ENCODE results near the gene KCNG2.

The KCNG2 gene

DNA sequence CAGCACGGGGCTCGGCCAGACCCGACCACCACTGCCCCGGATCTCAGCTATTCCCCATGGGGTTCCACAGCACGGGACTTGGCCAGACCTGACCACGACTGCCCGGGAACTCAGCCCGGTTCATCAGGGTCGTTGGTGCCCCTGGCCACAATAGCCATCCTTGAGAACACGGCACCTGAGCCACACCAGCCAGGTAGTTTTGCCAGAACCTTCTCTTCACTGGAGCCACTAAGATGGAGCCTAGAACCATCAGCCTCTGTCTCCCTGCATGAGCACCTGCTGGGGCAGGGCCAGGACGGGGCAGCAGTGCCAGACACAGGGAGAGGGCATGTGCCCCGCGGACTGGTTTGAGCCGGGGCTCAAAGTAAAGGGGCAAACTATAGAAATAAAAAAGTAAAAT lies 11.4 kb upstream of the KCNG2 start:
- no peak for DNase-seq

DNA sequence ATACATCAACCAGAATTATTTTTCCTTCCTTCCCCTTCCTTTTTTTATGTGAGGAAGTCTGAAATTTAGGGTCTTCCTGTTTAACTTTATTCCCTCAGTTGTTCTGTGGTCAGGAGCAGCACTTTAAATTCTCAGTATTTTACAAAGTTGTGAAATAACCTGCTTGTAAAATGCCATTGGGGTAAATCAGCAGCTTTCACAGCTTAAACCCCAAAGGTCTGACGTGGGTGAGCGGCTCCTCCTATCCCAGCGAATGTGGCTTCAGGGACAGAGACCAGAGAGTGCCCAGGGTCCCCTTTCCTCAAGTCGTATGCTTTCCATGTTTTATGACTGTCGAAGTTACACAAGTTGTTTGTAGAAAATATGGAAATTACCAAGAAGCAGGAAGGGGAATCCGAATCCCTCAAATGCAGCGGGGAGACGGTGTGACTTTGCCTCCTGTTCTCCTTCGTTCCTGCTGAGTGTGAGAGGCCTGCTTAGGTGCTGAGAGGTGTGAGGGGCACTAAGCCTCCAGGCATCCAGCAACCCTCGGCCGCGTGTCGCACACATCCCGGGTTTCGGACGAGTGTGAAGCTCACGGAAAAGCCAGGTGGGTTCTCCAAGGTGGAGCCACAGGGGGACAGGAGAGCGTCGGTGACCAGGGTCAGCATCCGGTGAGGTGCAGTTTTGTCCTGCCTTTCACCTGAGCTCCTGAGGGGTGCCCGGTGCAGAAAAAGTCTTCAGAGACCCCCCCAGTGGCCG lies 10.8 kb upstream of the KCNG2 start:
- no peak for DNase-seq

GRCh38 chr18:79787527-79787864 lies 10.2 kb upstream of the KCNG2 start:
- no peak for DNase-seq

GRCh38 chr18:79787865-79788733 lies 9.6 kb upstream of the KCNG2 start:
- DNase-seq: no peak

DNA sequence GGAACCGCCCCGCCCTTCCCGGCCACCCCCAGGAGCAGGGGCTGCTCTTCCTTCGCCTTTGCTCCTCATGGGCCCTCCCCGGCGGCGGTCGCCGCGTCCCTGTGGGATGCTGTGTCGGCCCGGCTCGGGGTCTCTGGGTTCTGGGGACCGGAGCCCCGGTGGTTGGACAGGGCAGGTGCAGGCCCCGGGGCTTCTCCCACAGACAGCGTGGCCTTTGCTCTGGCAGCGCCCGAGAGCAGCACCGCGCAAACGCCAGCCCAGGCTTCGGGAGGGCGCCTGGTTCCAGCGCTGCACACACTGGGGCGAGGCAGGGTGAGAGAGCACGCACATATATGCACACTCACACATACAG lies 9.0 kb upstream of the KCNG2 start:
- no peak for DNase-seq

DNA sequence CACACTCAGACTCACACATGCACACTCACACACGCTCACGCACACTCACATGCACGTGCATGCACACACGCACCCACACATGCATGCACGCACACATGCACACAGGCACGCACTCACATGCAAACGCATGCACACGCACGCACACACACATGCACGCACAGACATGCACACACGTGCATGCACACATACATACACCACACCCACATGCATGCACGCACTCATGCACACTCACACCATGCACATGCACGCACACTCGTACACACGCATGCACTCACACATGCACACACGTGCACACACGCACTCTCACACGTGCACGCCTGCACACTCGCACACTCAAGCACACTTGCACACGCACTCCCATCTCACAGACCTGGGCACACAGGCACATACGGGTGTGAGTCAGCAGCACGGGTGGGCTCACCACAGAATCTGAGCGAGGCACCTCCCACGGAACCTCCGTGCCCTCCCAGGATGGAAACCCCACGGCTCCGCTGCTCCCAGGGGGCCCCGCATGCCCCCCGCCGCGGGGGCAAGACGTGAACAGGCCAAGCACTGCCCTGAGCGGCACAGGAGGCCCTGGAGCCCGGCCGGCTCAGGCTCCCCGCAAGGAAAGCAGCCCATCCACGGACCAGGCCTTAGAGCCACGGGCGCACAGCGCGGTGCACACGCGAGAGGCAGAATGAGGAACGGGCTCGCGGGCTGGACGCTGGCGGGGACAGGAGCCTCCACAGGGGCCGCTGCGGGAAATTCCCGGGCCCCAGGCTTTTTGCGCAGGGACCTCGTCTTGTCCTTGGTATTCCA lies 8.4 kb upstream of the KCNG2 start:
- peak; percentile 1 for DNase-seq

DNA sequence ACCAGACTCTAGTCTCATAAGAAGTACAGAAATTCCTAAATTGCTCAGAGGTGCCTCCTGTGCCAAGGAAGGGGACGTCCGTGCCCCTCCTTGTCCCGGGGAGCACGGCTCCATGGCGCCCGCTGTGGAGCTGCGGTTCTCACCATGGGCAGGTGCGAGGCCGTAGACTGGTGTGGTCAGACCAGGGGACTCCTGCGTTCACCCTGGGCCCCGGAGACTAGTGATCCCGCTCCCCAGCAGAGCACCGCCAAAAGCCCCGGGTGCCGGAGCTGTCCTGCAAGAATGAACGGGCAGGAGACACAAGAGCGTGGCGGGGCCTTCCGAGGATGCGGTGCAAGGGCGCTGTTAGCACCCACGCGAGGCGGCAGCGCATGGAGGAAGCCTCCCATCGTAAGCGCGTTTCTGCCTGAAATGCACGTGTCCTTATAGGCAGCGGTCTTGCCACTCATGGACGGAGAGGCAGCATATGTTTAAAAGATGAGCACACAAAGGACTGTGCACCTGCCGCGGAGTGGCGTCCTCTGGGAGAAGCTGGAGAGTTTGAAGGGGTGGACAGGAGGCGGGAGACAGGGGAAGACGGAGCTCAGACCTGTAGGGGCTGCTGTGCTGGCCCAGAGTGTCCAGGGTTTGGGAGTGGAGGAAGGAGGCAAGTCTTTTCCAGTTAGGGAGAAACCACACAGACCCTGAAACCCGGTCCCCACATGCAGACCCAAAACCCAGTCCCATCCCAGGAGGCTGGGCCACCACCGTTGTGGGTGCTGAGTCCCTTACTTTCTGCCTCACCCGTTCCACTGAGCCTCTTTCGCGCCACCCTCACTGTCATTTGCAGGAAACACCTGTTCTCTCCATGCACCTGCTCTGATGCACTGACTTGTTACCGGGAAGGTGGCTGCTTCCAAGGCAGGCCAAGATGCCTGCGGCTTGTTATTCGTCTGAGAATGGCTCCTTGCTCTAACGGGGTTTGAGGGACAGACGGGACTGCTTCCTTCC lies 7.5 kb upstream of the KCNG2 start:
- DNase-seq: no peak

GRCh38 chr18:79790996-79791972 lies 6.5 kb upstream of the KCNG2 start:
- DNase-seq: no peak

- no peak for DNase-seq
These were observed 5.4 kb upstream of the KCNG2 start for GRCh38 chr18:79792096-79792987.

GRCh38 chr18:79792988-79793355 lies 4.8 kb upstream of the KCNG2 start:
- DNase-seq: no peak

GRCh38 chr18:79794846-79795245 lies 2.9 kb upstream of the KCNG2 start:
- no peak for DNase-seq

DNA sequence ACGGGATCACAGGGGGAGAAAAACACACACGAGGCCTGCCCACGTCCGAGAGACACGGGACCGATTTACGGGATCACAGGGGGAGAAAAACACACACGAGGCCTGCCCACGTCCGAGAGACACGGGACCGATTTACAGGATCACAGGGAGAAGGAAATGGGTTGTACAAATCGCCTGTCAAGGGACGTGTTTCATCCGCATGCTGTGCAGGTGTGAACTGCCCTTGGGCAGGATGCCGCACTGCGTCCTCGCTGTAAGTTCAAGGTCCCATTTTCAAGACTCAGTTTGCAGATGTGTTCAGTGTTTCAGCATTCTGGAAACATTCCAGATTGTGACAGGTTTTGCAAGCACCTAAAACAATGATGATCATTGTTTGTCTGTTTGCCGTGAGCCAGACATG lies 2.3 kb upstream of the KCNG2 start:
- no peak for DNase-seq

GRCh38 chr18:79796016-79796415 lies 1.7 kb upstream of the KCNG2 start:
- DNase-seq: no peak

GRCh38 chr18:79796531-79797405 lies 970 bp upstream of the KCNG2 start:
- DNase-seq: no peak

DNA sequence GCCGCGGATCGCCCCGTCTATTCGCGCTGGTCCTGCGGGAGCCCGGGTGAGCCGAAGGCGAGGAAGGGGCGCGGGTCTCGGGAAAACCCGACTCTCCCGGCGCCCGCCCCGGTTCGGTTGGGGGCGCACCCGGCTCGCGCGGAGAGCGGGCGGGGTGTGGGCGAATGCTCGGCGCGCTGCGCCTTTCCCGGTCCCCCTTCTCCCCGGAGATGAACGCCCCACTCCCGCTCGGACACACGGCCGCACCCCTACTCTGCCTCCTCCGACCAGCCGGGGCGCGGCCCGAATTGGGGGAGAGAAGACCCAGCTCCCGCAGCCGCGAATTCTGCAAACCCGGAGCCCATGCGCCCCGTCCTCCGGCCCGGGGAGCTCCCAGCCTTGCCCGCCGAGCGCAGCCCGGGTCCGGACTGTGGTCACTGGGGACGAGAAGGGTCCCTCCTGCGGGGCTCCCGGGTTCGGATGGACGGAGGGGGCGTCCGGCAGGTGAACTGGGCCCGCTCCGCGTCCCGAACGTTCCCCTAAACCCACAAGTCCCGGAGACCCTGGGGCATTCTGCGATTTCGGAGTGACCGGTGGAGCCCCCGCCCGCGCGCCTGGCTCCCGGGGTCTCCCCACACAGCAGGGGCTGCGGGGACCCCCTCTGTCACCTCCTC lies 734 bp downstream of the KCNG2 start:
- no peak for DNase-seq

DNA sequence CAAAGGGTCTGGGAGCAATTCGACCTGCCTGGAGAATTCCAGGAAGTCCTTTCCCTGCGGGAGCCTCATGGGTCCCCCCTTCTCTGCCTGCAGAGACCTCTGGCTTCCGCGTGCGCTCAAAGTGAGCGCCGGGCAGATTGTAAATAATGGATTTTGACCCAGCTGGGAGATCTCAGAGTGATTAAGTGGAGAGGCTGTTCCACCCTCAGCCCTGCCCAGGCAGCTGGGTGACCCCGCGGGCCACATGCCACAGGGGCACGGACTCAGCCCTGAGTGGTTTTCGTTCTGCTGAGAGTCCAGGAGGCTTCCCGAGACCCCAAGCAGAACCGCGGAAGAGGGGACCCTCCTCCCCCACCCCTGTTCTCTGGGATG lies 1.2 kb downstream of the KCNG2 start:
- no peak for DNase-seq

DNA sequence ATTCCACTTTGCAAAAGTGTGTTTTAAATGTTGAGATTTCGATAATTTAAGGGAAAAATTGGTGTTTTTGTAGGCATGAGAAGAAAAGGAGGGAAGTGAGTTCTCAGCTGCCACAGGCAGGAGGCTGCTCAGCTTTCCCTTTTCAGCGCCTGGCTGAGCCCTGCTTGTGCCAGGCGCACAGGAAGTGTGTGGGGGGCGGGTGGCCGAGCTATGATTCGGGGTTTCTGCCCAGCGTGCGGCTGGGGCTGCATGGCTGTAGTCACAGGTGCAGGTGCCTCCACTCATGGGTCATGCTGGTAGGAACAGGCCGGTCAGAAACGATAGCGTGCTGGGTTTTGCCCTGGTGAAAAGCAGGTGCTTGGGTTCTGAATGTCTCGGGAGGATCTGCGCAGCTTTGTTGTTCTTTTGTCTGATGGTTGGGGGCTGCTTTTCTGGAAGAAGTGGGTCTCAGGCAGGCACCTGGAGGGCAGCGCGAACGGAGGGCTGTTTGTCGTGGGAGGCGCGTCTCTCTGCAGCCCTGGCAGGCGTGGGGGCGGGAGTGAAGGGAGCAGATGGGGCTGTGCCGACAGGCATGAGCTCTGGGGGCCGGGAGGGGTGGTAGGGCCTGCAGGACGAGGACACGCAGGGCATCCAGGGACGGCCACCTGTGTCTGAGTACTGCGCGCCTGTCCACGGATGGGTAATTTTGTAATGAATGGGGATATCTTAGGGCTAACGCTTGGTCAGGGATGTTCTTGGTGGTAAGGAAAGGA lies 2.1 kb downstream of the KCNG2 start:
- DNase-seq: no peak

All from activated CD8-positive, alpha-beta memory T cell treated with anti-CD3 and anti-CD28 coated beads, Interleukin-2, amount 50 U/mL, for 4 hours (primary cell).